ENCODE results near the gene MYOG. TPM values are rescaled to one million over a fixed set of nuclear protein-coding genes. Genes with fewer than 3 reads are reported as not detected.
A peak's percentile ranks its signal among the peaks of the same experiment; 100 is the strongest.

Gene MYOG
- total and polyA plus RNA-seq, 7 donors = 9.7 to 451 (median 160) TPM

DNA sequence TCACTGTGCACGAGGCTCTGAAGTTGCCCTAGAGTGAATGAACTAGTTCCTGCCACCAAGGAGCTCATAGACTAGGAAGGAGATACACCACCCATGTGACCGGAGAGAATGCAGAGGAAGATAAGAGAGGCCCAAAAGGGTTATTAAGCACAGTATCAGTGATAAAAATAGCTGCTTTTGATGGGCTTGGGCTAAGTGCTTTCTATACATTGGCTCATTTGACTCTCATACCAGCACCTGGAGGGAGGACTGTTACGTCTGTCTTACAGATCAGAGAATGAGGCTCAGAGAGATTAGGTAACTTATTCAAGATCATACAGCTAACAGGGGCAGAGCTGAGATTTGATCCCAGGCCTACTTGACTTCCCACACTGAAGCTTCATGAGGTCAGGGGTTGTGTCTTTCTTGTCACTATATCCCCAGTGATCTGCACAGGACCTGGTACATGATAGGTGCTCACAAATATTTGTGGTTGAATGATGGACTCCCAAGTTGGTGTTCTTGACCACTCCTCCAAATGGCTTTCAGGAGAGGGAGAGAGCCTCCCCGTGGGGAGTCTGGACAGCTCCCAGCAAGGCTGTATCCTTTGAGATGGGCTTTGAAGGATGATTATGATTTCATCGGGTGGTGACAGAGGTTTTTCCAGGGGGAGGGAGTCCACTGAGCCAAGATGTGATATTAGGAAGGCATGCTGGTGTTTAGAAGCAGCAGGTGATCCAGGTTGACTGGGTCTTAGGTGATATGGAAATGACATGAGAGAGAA is 45.1 kb downstream of the MYOG start:
- intact Hi-C loops (cut with DNase I) = loop anchor here in 1 of 2 donors (2.0 to 5.0 kb wide), 4 partner anchors 37 to 227 kb away; no protein-coding TSS in a partner anchor
- H3K4me3 ChIP-seq = no peak overlapping the region
- ATAC-seq (no peak), DNase-seq (no peak)
- H3K36me3 ChIP-seq (ENCODE audit: insufficient read depth in 1 of 2, low read depth in 1 of 2) = peaks cover 0 to 34% of the 10 kb centered on the region in 2 donors
- no peaks in the 10 kb centered on the region for H3K9me3 ChIP-seq
- 70 to 74% (median 72%) methylated on average over 5 of the region's 5 CpGs for WGBS, 3 donors
- H3K4me1 ChIP-seq = peaks cover 59% of the 10 kb centered on the region
- H3K27ac ChIP-seq = no peak overlapping the region
- no peaks in the 10 kb centered on the region for H3K27me3 ChIP-seq (ENCODE audit: insufficient read depth in 3 of 3, low read length in 2 of 3)
- no peak for TF ChIP-seq CTCF (IDR thresholded peaks at IDR 0.05)

DNA sequence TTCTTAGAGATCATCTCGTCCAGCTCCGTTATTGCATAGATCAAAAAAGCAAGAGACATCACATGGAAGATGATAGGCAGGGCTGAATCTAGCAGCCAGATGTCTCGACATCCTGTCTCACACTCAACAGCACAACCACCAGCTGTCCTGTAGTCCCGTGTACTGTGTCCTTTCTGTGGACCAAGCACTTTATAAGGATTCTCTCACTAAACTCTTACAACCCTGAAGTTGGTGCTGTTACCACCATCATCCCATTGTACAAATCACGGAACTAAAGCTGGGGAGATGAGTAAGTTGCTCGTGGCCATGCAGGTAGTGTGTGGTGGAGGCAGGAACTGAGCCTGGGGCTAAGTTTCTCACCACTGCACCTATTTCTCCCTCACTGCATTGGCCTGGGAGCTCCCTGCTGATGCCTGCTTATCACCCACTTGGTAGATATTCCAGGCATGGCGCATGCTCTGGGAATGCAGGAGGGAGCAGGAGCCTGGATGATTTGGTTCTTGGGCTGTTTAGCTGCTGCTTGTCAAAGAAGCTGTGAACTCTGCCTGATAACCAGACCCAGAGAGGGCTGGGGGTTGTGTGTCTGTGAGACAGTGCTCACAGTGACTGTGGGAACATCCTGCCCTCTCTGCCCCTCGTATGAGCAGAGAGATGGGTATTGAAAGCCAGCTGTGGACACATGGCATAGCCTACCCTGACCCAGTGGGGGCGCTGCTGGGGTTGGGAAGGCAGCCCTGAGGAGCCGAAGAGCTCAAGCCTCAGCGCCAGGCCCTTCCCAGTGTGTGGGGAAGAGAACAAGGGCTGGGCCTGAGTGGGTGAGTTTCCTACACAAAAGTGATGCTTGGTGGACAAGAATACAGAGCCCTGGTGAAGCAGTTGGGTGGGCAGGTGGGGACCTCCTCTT is 46.0 kb downstream of the MYOG start:
- peaks cover 0 to 25% of the 10 kb centered on the region in 2 donors for H3K36me3 ChIP-seq (ENCODE audit: insufficient read depth in 1 of 2, low read depth in 1 of 2)
- ATAC-seq (no peak), DNase-seq (no peak)
- intact Hi-C loops (cut with DNase I) = loop anchor here (1.0 to 5.0 kb wide), 11 partner anchors 37 to 229 kb away; partner anchors contain the start of gene ADORA1 (in 1 of the 2)
- 49 to 54% (median 49%) methylated on average over 11 of the region's 11 CpGs for WGBS, 3 donors
- peak overlapping the region; percentile 97 for H3K27ac ChIP-seq
- H3K27me3 ChIP-seq (ENCODE audit: insufficient read depth in 3 of 3, low read length in 2 of 3) = no peaks in the 10 kb centered on the region
- H3K9me3 ChIP-seq = no peaks in the 10 kb centered on the region
- H3K4me3 ChIP-seq = no peak overlapping the region
- no peak for TF ChIP-seq CTCF (IDR thresholded peaks at IDR 0.05)
- H3K4me1 ChIP-seq = peaks cover 66% of the 10 kb centered on the region

DNA sequence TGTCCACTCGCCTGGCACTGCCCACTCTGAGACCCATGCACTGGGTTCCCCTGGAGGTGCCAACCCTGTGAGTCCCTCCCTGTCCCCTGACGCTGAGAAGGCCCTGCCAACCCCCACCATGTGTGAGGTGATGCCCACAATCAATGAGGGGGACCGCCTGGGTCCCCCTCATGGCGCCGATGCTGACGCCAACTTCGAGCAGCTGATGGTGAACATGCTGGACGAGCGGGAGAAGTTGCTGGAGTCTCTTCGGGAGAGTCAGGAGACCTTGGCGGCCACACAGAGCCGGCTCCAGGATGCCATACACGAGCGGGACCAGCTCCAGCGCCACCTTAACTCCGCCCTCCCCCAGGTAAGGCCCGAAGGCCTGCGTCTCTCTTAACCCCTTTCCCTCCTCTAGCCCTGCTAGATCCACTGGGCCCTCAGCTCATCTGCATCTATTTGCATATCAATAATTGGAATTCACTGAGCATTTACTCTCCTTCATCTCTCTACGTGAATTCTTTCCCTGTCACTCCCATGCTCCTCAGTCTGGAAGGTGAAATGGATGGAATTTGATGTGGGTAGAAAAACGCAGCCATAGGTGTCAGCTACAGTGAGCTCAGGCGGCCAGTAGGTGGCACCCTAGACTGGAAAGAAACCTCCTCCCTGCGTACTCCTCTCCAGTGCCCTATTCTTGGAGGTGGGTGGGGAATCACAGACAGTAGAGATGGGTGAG is 46.8 kb downstream of the MYOG start:
- no peaks in the 10 kb centered on the region for H3K27me3 ChIP-seq (ENCODE audit: insufficient read depth in 3 of 3, low read length in 2 of 3)
- H3K9me3 ChIP-seq = no peaks in the 10 kb centered on the region
- intact Hi-C loops (cut with DNase I) = loop anchor here (1.0 to 5.0 kb wide), 7 partner anchors 45 to 230 kb away; partner anchors contain the start of gene ADORA1 (in 1 of the 2)
- peak overlapping the region; percentile 97 for H3K27ac ChIP-seq
- TF ChIP-seq CTCF (IDR thresholded peaks at IDR 0.05) = peak; percentile 87
- 23 to 42% (median 24%) methylated on average over 20 to 22 of the region's 22 CpGs for WGBS, 3 donors
- DNase-seq (peak; percentile 72 to 89), ATAC-seq (peak; percentile 59 to 75 (median 62))
- H3K36me3 ChIP-seq (ENCODE audit: insufficient read depth in 1 of 2, low read depth in 1 of 2) = peaks cover 0 to 17% of the 10 kb centered on the region in 2 donors
- peak overlapping the region; percentile 30 for H3K4me3 ChIP-seq
- peaks cover 73% of the 10 kb centered on the region for H3K4me1 ChIP-seq

DNA sequence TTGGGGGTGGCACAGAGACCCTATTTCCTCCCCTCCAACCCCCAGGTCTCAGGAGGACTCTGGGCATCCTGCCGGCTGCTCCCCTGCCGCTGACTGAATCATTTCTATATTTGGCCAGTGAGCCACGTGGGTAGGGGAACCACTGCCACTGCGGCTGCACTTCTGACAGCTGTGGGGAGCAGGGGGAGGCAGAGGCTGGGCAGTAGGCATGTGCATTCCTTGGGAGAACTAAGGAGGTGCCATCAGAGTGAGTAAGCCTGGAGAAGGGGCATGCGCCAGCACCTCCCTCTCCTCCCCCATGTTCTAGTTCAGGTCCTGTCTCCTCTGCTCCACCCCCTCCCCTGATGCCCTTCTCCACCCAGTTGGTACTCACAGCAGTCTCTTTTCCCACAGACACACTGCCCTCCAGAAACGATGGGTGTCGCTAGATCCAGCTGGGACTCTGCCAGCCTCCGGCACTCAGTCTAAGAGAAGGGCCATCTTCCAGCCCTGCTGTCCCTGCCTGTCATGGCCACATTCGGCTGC is 47.5 kb downstream of the MYOG start:
- TF ChIP-seq CTCF (IDR thresholded peaks at IDR 0.05) = peak; percentile 32
- Histone ChIP-seq H3K27ac (peak overlapping the region; percentile 97), H3K9me3 (no peaks in the 10 kb centered on the region), H3K4me3 (peak overlapping the region; percentile 54), H3K4me1 (peaks cover 81% of the 10 kb centered on the region), H3K27me3 (ENCODE audit: insufficient read depth in 3 of 3, low read length in 2 of 3) (no peaks in the 10 kb centered on the region), H3K36me3 (ENCODE audit: insufficient read depth in 1 of 2, low read depth in 1 of 2) (peaks cover 0 to 10% of the 10 kb centered on the region in 2 donors)
- DNase-seq (peak; percentile 85 to 96), ATAC-seq (peak; percentile 84 to 87 (median 85))
- intact Hi-C loops (cut with DNase I) = loop anchor here in 1 of 2 donors (2.0 to 5.0 kb wide), 3 partner anchors 89 to 231 kb away; partner anchors contain the start of gene ADORA1
- 13 to 23% (median 18%) methylated on average over 9 of the region's 9 CpGs for WGBS, 3 donors
